OCI-LY1 (cell line): Measurements from ENCODE around the gene FANK1.

Source experiments
- EZH2 ChIP-seq: fragments of 200-600 bp; sonication (generic), shearing (Covaris generic); IDR thresholded peaks from 2 replicates; pipeline ENCODE4 v1.8.0; 2017; ENCODE audit warnings: borderline replicate concordance, mixed run types, mild to moderate bottlenecking, antibody characterized with exemption, low read length, moderate library complexity, mixed read lengths
- TF ChIP-seq, protein P1 (sequence below): fragments of 200-600 bp; sonication (generic), shearing (Covaris generic); IDR thresholded peaks from 2 replicates; pipeline ENCODE4 v1.5.1; 2017; ENCODE audit warnings: mild to moderate bottlenecking, antibody characterized with exemption, low read length, moderate library complexity, mixed read lengths

DNA sequence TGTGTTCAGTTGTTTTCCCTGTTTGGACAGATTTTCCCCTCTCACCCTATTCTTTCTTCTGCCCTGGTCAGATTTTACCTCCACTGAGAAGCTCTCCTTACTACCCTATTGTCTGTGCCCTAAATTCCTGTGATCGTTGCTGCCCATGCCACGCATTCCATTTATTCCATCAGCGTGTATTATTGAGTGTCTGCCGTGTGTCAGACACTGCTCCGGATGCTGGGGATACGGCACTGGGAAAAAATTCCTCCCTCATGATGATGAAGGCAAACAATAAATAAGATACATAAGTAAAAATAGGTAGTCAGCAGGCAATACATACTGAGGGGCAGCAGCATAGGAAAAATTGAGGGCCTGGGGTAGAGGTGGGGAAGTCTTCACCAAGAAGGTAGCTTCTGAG is 86.8 kb downstream of the FANK1 start:
- TF ChIP-seq, protein P1, sequence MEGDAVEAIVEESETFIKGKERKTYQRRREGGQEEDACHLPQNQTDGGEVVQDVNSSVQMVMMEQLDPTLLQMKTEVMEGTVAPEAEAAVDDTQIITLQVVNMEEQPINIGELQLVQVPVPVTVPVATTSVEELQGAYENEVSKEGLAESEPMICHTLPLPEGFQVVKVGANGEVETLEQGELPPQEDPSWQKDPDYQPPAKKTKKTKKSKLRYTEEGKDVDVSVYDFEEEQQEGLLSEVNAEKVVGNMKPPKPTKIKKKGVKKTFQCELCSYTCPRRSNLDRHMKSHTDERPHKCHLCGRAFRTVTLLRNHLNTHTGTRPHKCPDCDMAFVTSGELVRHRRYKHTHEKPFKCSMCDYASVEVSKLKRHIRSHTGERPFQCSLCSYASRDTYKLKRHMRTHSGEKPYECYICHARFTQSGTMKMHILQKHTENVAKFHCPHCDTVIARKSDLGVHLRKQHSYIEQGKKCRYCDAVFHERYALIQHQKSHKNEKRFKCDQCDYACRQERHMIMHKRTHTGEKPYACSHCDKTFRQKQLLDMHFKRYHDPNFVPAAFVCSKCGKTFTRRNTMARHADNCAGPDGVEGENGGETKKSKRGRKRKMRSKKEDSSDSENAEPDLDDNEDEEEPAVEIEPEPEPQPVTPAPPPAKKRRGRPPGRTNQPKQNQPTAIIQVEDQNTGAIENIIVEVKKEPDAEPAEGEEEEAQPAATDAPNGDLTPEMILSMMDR, result no peak
- TF ChIP-seq EZH2, result no peak
